ENCODE results near the gene RAPGEF4. TPM values are rescaled to one million over a fixed set of nuclear protein-coding genes. Genes with fewer than 3 reads are reported as not detected.
A peak's percentile ranks its signal among the peaks of the same experiment; 100 is the strongest.

RAPGEF4 gene
- total and polyA plus RNA-seq, 2 of the 4 experiments (the other 2 are of a cell fraction): 1.7 to 3.2 TPM

- no peaks in the 10 kb centered on the region for H4K20me1 ChIP-seq (ENCODE audit: insufficient read depth, low read length)
- no peak overlapping the region for H3K23ac ChIP-seq (ENCODE audit: low read depth, low read length)
- WGBS, 2 experiments (ENCODE audit: extremely low coverage in 2 of 2, insufficient read length in 1 of 2): 46% methylated on average over 6 of the region's 9 CpGs; no CpG with 5 or more reads in 1 of the 2 experiments
- no peak overlapping the region for H3K56ac ChIP-seq (ENCODE audit: extremely low read depth, insufficient read depth, low read length)
- no peaks in the 10 kb centered on the region for H3K27me3 ChIP-seq (ENCODE audit: control insufficient read depth, insufficient read depth, low read length)
- H2BK15ac ChIP-seq (ENCODE audit: low read depth, low read length): no peak overlapping the region
- peak overlapping the region; percentile 11; the same call in 1 of the 2 replicates for H4K91ac ChIP-seq (ENCODE audit: insufficient read depth, low read depth, low read length)
- H2AK5ac ChIP-seq (ENCODE audit: low read depth, low read length): peak overlapping the region; percentile 86; the same call in 1 of the 2 replicates
- H3K18ac ChIP-seq (ENCODE audit: low read depth, low read length): no peak overlapping the region
- intact Hi-C loops (cut with micrococcal nuclease): loop anchor here (1.0 to 5.0 kb wide), 4 partner anchors 49 to 216 kb away; no protein-coding TSS in a partner anchor
- peak overlapping the region; percentile 13; the same call in 1 of the 2 replicates for H3K4ac ChIP-seq (ENCODE audit: low read depth, low read length)
- ChIA-PET CTCF (interaction anchor here (0.8 to 1.5 kb wide), 3 partner anchors 49 to 427 kb away, joined by 3 read pairs; no protein-coding TSS in a partner anchor), POLR2A (ENCODE audit: unreplicated experiment) (no interaction called here)
- H2BK120ac ChIP-seq (ENCODE audit: low read depth, low read length): 0 out of 2 replicates have a peak overlapping the region, but pooled peaks have one; percentile 52
- no peak overlapping the region for H3K4me3 ChIP-seq (ENCODE audit: insufficient read depth, low read depth, low read length)
- dilution Hi-C loops (cut with HindIII; ENCODE audit: low sequenced_read_pairs, unreplicated experiment): no loop called here
- no peaks in the 10 kb centered on the region; the same call in 1 of the 2 replicates for H3K36me3 ChIP-seq (ENCODE audit: control insufficient read depth, insufficient read depth, low read length)
- no peak overlapping the region for H4K5ac ChIP-seq (ENCODE audit: low read depth, low read length)
- H3K4me2 ChIP-seq (ENCODE audit: low read depth, low read length): no peak overlapping the region
- H2AK9ac ChIP-seq (replicated peaks; ENCODE audit: low read depth, low read length, poor library complexity): peak overlapping the region; percentile 12
- H4K8ac ChIP-seq (ENCODE audit: low read depth in 2 of 2, low read length in 2 of 2): 0 out of 4 replicates have a peak overlapping the region, but pooled peaks of 1 of the 2 experiments have one; percentile 11
- no peak overlapping the region for H2BK5ac ChIP-seq (ENCODE audit: low read depth, low read length, poor library complexity, severe bottlenecking)
- H3K79me1 ChIP-seq (ENCODE audit: low read depth in 1 of 2, low read length in 2 of 2): no peaks in the 10 kb centered on the region
- H2AFZ ChIP-seq (replicated peaks; ENCODE audit: low read length, poor library complexity): peak overlapping the region; percentile 11
- ATAC-seq (ENCODE audit: low read depth) (peak; percentile 87), DNase-seq (peak; percentile 60)
- no peaks in the 10 kb centered on the region for H3K9me3 ChIP-seq (ENCODE audit: control insufficient read depth, insufficient read depth, low read length)
- TF ChIP-seq CEBPB (IDR thresholded peaks at IDR 0.05; ENCODE audit: low read depth, low read length) (peak; percentile 81), USF2 (IDR thresholded peaks at IDR 0.05; ENCODE audit: low read depth, low read length) (no peak), NFE2L2 (IDR thresholded peaks at IDR 0.05; ENCODE audit: low read depth, low read length) (no peak), SMC3 (IDR thresholded peaks at IDR 0.05; ENCODE audit: low read depth, low read length) (peak; percentile 82), RAD21 (IDR thresholded peaks at IDR 0.05; ENCODE audit: low read length) (peak; percentile 63), CTCF (conservative IDR thresholded peaks at IDR 0.05; ENCODE audit: low read depth, low read length) (peak; percentile 66)
- no peaks in the 10 kb centered on the region; the same call in 1 of the 2 replicates for H3K9me1 ChIP-seq (ENCODE audit: insufficient read depth, low read length)
- H2BK20ac ChIP-seq (ENCODE audit: low read depth, low read length): 0 out of 2 replicates have a peak overlapping the region, but pooled peaks have one; percentile 30
- in situ Hi-C loops (cut with MboI; ENCODE audit: low sequenced_read_pairs): loop anchor here (5.0 kb wide), 1 partner anchor 210 kb away; no protein-coding TSS in a partner anchor
- no peak overlapping the region for H3K14ac ChIP-seq (replicated peaks; ENCODE audit: low read depth, low read length)
- no TSS peak for BruUV-seq (replicated peaks)
- H3K27ac ChIP-seq (ENCODE audit: insufficient read depth, low read length): no peak overlapping the region
- H3K9ac ChIP-seq (ENCODE audit: low read depth, low read length): no peak overlapping the region
- H3K4me1 ChIP-seq (ENCODE audit: control insufficient read depth, insufficient read depth, low read length): no peaks in the 10 kb centered on the region
Measured at GRCh38 chr2:173021939-173022371, 286.3 kb downstream of the RAPGEF4 start.

Measured in IMR-90 (cell line).